HG02885 (cell line): Measurements from ENCODE around the gene TSFM.
"Not testable (repeated sequence)": the region's sequence is repeated elsewhere in the genome, so short reads cannot be mapped to it uniquely, and the experiment has no call there.

ENCODE experiments used
- ATAC-seq: cut with Tn5 transposase; IDR thresholded peaks from one replicate; pipeline ENCODE4 v1.9.1; 2021; ENCODE audit warnings: mild to moderate bottlenecking; ENCODE audit not compliant: unreplicated experiment, poor library complexity

Gene TSFM

GRCh38 chr12:57811028-57811755 is 28.6 kb downstream of the TSFM start:
- ATAC-seq, result no peak

GRCh38 chr12:57813111-57813970 is 30.8 kb downstream of the TSFM start:
- no peak for ATAC-seq

- ATAC-seq, result no peak
Measured at GRCh38 chr12:57813971-57814772, 31.6 kb downstream of the TSFM start.

- ATAC-seq, result no peak
Measured at GRCh38 chr12:57815177-57816000, 32.8 kb downstream of the TSFM start.

- no peak for ATAC-seq
Measured at GRCh38 chr12:57816001-57816854, 33.6 kb downstream of the TSFM start.

GRCh38 chr12:57816855-57817151 is 34.2 kb downstream of the TSFM start:
- no peak for ATAC-seq

GRCh38 chr12:57817261-57817989 is 34.8 kb downstream of the TSFM start:
- no peak for ATAC-seq

GRCh38 chr12:57817990-57818331 is 35.4 kb downstream of the TSFM start:
- not testable (repeated sequence) for ATAC-seq

GRCh38 chr12:57820119-57820518 is 37.5 kb downstream of the TSFM start:
- ATAC-seq, result not testable (repeated sequence)

GRCh38 chr12:57821015-57821414 is 38.4 kb downstream of the TSFM start:
- ATAC-seq, result not testable (repeated sequence)

GRCh38 chr12:57821474-57822214 is 39.1 kb downstream of the TSFM start:
- no peak for ATAC-seq

- no peak for ATAC-seq
Measured at GRCh38 chr12:57822392-57823130, 40.0 kb downstream of the TSFM start.

GRCh38 chr12:57823131-57823907 is 40.7 kb downstream of the TSFM start:
- no peak for ATAC-seq

GRCh38 chr12:57823908-57824640 is 41.5 kb downstream of the TSFM start:
- no peak for ATAC-seq

GRCh38 chr12:57825451-57825850 is 42.9 kb downstream of the TSFM start:
- no peak for ATAC-seq

- ATAC-seq, result no peak
Measured at GRCh38 chr12:57826400-57826799, 43.8 kb downstream of the TSFM start.
